Nephron (organoid): ENCODE data around the gene NR4A1.
A peak's percentile ranks its signal among the peaks of the same experiment; 100 is the strongest.

Experiments
- H3K27ac Mint-ChIP-seq, 3 experiments: 2 replicates each; pipeline ENCODE4 v1.8.0; 2020; ENCODE audit warnings: mixed read lengths in 3 of 3, mild to moderate bottlenecking in 2 of 3, moderate library complexity in 1 of 3
- H3K27me3 Mint-ChIP-seq: 2 replicates; pipeline ENCODE4 v1.8.0; 2021; ENCODE audit warnings: low read depth, mild to moderate bottlenecking, moderate library complexity, mixed read lengths
- H3K36me3 Mint-ChIP-seq: 2 replicates; pipeline ENCODE4 v1.8.0; 2020; ENCODE audit warnings: low read depth, mixed read lengths
- H3K4me1 Mint-ChIP-seq: 2 replicates; pipeline ENCODE4 v1.8.0; 2020; ENCODE audit warnings: mixed read lengths
- H3K4me3 Mint-ChIP-seq, 3 experiments: 2 replicates each; pipeline ENCODE4 v1.8.0; 2020; ENCODE audit warnings: mild to moderate bottlenecking in 3 of 3, mixed read lengths in 3 of 3, moderate library complexity in 2 of 3
- H3K9me3 Mint-ChIP-seq: 2 replicates; pipeline ENCODE4 v1.8.0; 2020; ENCODE audit warnings: mixed read lengths
- CTCF ChIP-seq, 3 experiments: fragments of 200-600 bp; sonication (generic); IDR thresholded peaks; one replicate each; pipeline ENCODE4 v1.5.0; 2021; ENCODE audit warnings: antibody characterized with exemption in 3 of 3; ENCODE audit not compliant: unreplicated experiment in 3 of 3

NR4A1 gene

GRCh38 chr12:52062167-52063081 is 11.2 kb downstream of the NR4A1 start:
- Mint-ChIP-seq H3K36me3 (no peaks in the 10 kb centered on the region), H3K27me3 (peaks cover 4% of the 10 kb centered on the region), H3K4me3 (no peak overlapping the region), H3K4me1 (peaks cover 13% of the 10 kb centered on the region), H3K27ac (no peak overlapping the region), H3K9me3 (no peaks in the 10 kb centered on the region)
- TF ChIP-seq CTCF (IDR thresholded peaks at IDR 0.05; ENCODE audit: unreplicated experiment in 3 of 3), result no peak

GRCh38 chr12:52063082-52063924 is 12.1 kb downstream of the NR4A1 start:
- peaks cover 11% of the 10 kb centered on the region for H3K4me1 Mint-ChIP-seq
- no peak for TF ChIP-seq CTCF (IDR thresholded peaks at IDR 0.05; ENCODE audit: unreplicated experiment in 3 of 3)
- peaks cover 4% of the 10 kb centered on the region for H3K27me3 Mint-ChIP-seq
- no peak overlapping the region for H3K27ac Mint-ChIP-seq
- no peaks in the 10 kb centered on the region for H3K9me3 Mint-ChIP-seq
- H3K36me3 Mint-ChIP-seq, result no peaks in the 10 kb centered on the region
- H3K4me3 Mint-ChIP-seq, result peak overlapping the region in 1 of 3 experiments; percentile 49

- Mint-ChIP-seq H3K27me3 (peaks cover 4% of the 10 kb centered on the region), H3K9me3 (no peaks in the 10 kb centered on the region), H3K4me3 (no peak overlapping the region), H3K4me1 (peaks cover 7% of the 10 kb centered on the region), H3K36me3 (no peaks in the 10 kb centered on the region), H3K27ac (no peak overlapping the region)
- TF ChIP-seq CTCF (IDR thresholded peaks at IDR 0.05; ENCODE audit: unreplicated experiment in 3 of 3), result no peak
Measured at GRCh38 chr12:52063981-52064649, 12.9 kb downstream of the NR4A1 start.

GRCh38 chr12:52066346-52067080 is 15.3 kb downstream of the NR4A1 start:
- Mint-ChIP-seq H3K36me3 (no peaks in the 10 kb centered on the region), H3K9me3 (no peaks in the 10 kb centered on the region), H3K27me3 (peaks cover 4% of the 10 kb centered on the region), H3K27ac (peak overlapping the region in 1 of 3 experiments; percentile 27), H3K4me3 (peak overlapping the region in 2 of 3 experiments; percentile 28 to 30), H3K4me1 (peaks cover 27% of the 10 kb centered on the region)
- TF ChIP-seq CTCF (IDR thresholded peaks at IDR 0.05; ENCODE audit: unreplicated experiment in 3 of 3), result no peak

GRCh38 chr12:52067081-52067374 is 15.8 kb downstream of the NR4A1 start:
- H3K27me3 Mint-ChIP-seq, result peaks cover 4% of the 10 kb centered on the region
- H3K9me3 Mint-ChIP-seq, result no peaks in the 10 kb centered on the region
- peaks cover 31% of the 10 kb centered on the region for H3K4me1 Mint-ChIP-seq
- H3K36me3 Mint-ChIP-seq, result peaks cover 2% of the 10 kb centered on the region
- H3K4me3 Mint-ChIP-seq, result peak overlapping the region in 2 of 3 experiments; percentile 32 to 62
- TF ChIP-seq CTCF (IDR thresholded peaks at IDR 0.05; ENCODE audit: unreplicated experiment in 3 of 3), result no peak
- no peak overlapping the region for H3K27ac Mint-ChIP-seq
